Thyroid gland (tissue), 4 donors: Measurements from ENCODE around the gene CRACR2B. TPM values are rescaled to one million over a fixed set of nuclear protein-coding genes. Genes with fewer than 3 reads are reported as not detected.

Source experiments
- DNase-seq, 2 donors: peaks; one replicate each; pipeline ENCODE4 v3.0.0-alpha.2; 2019
- H3K27ac ChIP-seq, 3 donors: fragments of 200-600 bp; sonication (generic); 1 replicate in 2 of 3; 2 replicates in 1 of 3; pipeline ENCODE4 v1.5.1; 2016 to 2019; ENCODE audit warnings: mild to moderate bottlenecking in 1 of 3, moderate library complexity in 1 of 3
- H3K27me3 ChIP-seq: fragments of 200-600 bp; sonication (generic); one replicate; pipeline ENCODE4 v1.5.1; 2019
- H3K36me3 ChIP-seq, 2 donors: fragments of 200-600 bp; sonication (generic); one replicate each; pipeline ENCODE4 v1.5.1; 2016 to 2019
- H3K4me1 ChIP-seq, 2 donors: fragments of 200-600 bp; sonication (generic); one replicate each; pipeline ENCODE4 v1.5.1; 2017 to 2019
- H3K4me3 ChIP-seq, 3 donors: fragments of 200-600 bp; sonication (generic); replicated peaks in 1 of 3; 1 replicate in 2 of 3; 2 replicates in 1 of 3; pipeline ENCODE4 v1.5.1; 2016; ENCODE audit warnings: mild to moderate bottlenecking in 1 of 3
- H3K9me3 ChIP-seq: fragments of 200-600 bp; sonication (generic); one replicate; pipeline ENCODE4 v1.5.1; 2017
- POLR2A ChIP-seq, 2 donors: fragments of 450-650 bp; IDR thresholded peaks; one replicate each; pipeline ENCODE4 v1.6.1; 2017; ENCODE audit warnings: antibody characterized with exemption in 2 of 2, mild to moderate bottlenecking in 2 of 2, moderate library complexity in 1 of 2
- WGBS, 2 donors: methylation state at CpG; one replicate each; pipeline ENCODE4 v1.1.5; 2017; 5-methylcytosine and 5-hydroxymethylcytosine counted together
- intact Hi-C: fragments of 100-400 bp; cut with DNase I; formaldehyde crosslinking; loops from one replicate; pipeline ENCODE4 v1.15.1; 2023
- total RNA-seq, 4 donors: library from RNA; depleted of rRNA; stranded (reverse); fragments of >200 nt; gene quantifications; one replicate each; pipeline ENCODE4 v1.2.3, GENCODE V29; 2016
- TF ChIP-seq, protein P1 (sequence below), 6 experiments: fragments of 200-600 bp in 3 of 6; fragments of 450-650 bp in 3 of 6; sonication (generic) in 3 of 6; IDR thresholded peaks; one replicate each; pipeline ENCODE4 v1.5.1; 2016 to 2019; ENCODE audit warnings: antibody characterized with exemption in 6 of 6, mild to moderate bottlenecking in 2 of 6, inconsistent platforms in 1 of 6, moderate library complexity in 1 of 6

Gene CRACR2B
- total RNA-seq, 4 donors from 2014 or later: 4.1 to 21.2 (median 12.3) TPM

DNA sequence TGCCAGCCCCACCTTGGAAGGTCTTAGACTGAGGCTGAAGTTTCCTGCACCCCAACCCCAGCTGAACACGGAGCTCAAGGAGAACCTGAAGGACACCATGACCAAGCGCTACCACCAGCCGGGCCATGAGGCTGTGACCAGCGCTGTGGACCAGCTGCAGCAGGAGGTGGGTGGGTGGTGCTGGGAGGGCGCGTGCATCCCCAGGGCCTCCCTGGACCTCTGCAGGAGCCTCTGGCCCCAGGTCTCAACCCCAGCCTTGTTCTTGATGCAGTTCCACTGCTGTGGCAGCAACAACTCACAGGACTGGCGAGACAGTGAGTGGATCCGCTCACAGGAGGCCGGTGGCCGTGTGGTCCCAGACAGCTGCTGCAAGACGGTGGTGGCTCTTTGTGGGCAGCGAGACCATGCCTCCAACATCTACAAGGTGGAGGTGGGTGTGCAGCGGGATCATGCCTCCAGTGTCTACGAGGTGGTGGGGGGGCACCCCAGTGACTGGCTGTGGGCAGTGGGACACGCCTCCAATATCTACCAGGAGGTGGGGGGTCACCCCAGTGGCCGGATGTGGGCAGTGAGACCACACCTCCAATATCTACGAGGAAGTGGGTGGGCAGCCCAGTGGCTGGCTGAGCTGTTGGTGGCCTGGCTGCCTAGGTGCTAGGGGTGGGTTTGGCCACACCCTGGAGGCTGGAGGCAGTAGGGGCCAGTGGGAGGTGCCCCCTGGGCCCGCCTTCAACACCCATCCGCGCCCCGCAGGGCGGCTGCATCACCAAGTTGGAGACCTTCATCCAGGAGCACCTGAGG is 9.7 kb downstream of the CRACR2B start:
- WGBS, 2 donors: 92 to 94% methylated on average over 11 to 16 of the region's 22 CpGs
- intact Hi-C loops: no loop called here
- H3K36me3 ChIP-seq: peaks cover 34 to 40% of the 10 kb centered on the region in 2 donors

GRCh38 chr11:837990-838307 is 10.2 kb downstream of the CRACR2B start:
- Histone ChIP-seq H3K4me1 (peaks cover 31 to 35% of the 10 kb centered on the region in 2 donors), H3K36me3 (peaks cover 34 to 40% of the 10 kb centered on the region in 2 donors), H3K27ac (no peak overlapping the region), H3K9me3 (no peaks in the 10 kb centered on the region), H3K4me3 (no peak overlapping the region), H3K27me3 (no peaks in the 10 kb centered on the region)
- WGBS, 2 donors: no CpG with 5 or more reads among the region's 8 CpGs
- no peak for DNase-seq
- intact Hi-C loops: no loop called here
- no peak for TF ChIP-seq POLR2A (IDR thresholded peaks at IDR 0.05)
- TF ChIP-seq, protein P1, sequence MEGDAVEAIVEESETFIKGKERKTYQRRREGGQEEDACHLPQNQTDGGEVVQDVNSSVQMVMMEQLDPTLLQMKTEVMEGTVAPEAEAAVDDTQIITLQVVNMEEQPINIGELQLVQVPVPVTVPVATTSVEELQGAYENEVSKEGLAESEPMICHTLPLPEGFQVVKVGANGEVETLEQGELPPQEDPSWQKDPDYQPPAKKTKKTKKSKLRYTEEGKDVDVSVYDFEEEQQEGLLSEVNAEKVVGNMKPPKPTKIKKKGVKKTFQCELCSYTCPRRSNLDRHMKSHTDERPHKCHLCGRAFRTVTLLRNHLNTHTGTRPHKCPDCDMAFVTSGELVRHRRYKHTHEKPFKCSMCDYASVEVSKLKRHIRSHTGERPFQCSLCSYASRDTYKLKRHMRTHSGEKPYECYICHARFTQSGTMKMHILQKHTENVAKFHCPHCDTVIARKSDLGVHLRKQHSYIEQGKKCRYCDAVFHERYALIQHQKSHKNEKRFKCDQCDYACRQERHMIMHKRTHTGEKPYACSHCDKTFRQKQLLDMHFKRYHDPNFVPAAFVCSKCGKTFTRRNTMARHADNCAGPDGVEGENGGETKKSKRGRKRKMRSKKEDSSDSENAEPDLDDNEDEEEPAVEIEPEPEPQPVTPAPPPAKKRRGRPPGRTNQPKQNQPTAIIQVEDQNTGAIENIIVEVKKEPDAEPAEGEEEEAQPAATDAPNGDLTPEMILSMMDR (IDR thresholded peaks at IDR 0.05): no peak

More for the DNA sequence above, 9.7 kb downstream of the CRACR2B start:
- Histone ChIP-seq H3K4me3 (no peak overlapping the region), H3K27ac (no peak overlapping the region), H3K9me3 (no peaks in the 10 kb centered on the region), H3K27me3 (no peaks in the 10 kb centered on the region), H3K4me1 (peaks cover 32 to 38% of the 10 kb centered on the region in 2 donors)
- no peak for DNase-seq
- no peak for TF ChIP-seq POLR2A (IDR thresholded peaks at IDR 0.05)
- TF ChIP-seq, protein P1 (IDR thresholded peaks at IDR 0.05): no peak

- intact Hi-C loops: no loop called here
- WGBS, 2 donors: 66 to 78% methylated on average over 10 to 15 of the region's 17 CpGs
- no peaks in the 10 kb centered on the region for H3K9me3 ChIP-seq
- H3K27me3 ChIP-seq: no peaks in the 10 kb centered on the region
- H3K4me3 ChIP-seq: no peak overlapping the region
- no peak overlapping the region for H3K27ac ChIP-seq
- TF ChIP-seq, protein P1 (IDR thresholded peaks at IDR 0.05): no peak
- TF ChIP-seq POLR2A (IDR thresholded peaks at IDR 0.05): no peak
- no peak for DNase-seq
- peaks cover 30 to 32% of the 10 kb centered on the region in 2 donors for H3K4me1 ChIP-seq
- H3K36me3 ChIP-seq: peaks cover 34 to 40% of the 10 kb centered on the region in 2 donors
Measured at GRCh38 chr11:838441-839279, 10.9 kb downstream of the CRACR2B start.

DNA sequence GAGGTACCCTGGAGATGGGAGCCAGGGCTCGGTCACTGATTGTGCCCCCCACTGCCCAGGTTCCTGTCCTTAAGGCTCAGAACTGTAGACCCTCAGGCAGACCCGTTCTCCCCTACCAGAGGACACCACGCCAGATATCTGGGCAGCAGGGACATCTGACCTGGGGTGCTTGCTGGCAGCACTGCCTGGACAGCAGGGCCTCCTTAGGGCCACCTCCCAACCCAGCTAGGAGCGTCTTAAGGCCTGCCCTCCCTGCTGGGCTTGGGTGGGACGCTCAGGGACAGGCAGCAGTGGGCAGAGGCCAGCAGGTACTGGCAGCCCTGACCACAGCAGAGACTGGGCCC is 11.5 kb downstream of the CRACR2B start:
- WGBS, 2 donors: 83 to 100% methylated on average over 1 of the region's 5 CpGs

More for the DNA sequence above, 11.5 kb downstream of the CRACR2B start:
- H3K4me3 ChIP-seq: no peak overlapping the region
- TF ChIP-seq POLR2A (IDR thresholded peaks at IDR 0.05): no peak
- TF ChIP-seq, protein P1 (IDR thresholded peaks at IDR 0.05): no peak
- no peak for DNase-seq
- H3K4me1 ChIP-seq: peaks cover 26 to 27% of the 10 kb centered on the region in 2 donors
- H3K9me3 ChIP-seq: no peaks in the 10 kb centered on the region
- intact Hi-C loops: no loop called here
- no peak overlapping the region for H3K27ac ChIP-seq
- peaks cover 34 to 40% of the 10 kb centered on the region in 2 donors for H3K36me3 ChIP-seq
- no peaks in the 10 kb centered on the region for H3K27me3 ChIP-seq
